ENCODE measurements around the gene ADCY5.

- no peak for TF ChIP-seq CTCF (IDR thresholded peaks at IDR 0.05)
- no peak for TF ChIP-seq EP300 (IDR thresholded peaks at IDR 0.05)
- no peak for TF ChIP-seq POLR2A (IDR thresholded peaks at IDR 0.05)
Observed at GRCh38 chr3:123350971-123351370, 97.9 kb downstream of the ADCY5 start.
